Measurements from ENCODE around the gene TRPC4.

- TF ChIP-seq CTCF (IDR thresholded peaks at IDR 0.05; ENCODE audit: insufficient read depth, low read length, poor library complexity, severe bottlenecking) (no peak), EZH2phosphoT487 (conservative IDR thresholded peaks at IDR 0.05; ENCODE audit: low read length) (no peak)
These were observed 271.0 kb downstream of the TRPC4 start, which contains the start of gene POSTN for GRCh38 chr13:37598597-37598996.
